H1 (cell line): ENCODE data around the gene SCNN1G.

ENCODE experiments used
- RAD21 ChIP-seq, 2 experiments: IDR thresholded peaks in 1 of 2; conservative IDR thresholded peaks in 1 of 2; 2 replicates each; pipeline ENCODE4 v1.6.1; 2011; ENCODE audit warnings: low read depth in 2 of 2, low read length in 2 of 2, improper control_type of control experiment in 1 of 2, inconsistent platforms in 1 of 2, mild to moderate bottlenecking in 1 of 2, moderate library complexity in 1 of 2
- SIRT6 ChIP-seq: IDR thresholded peaks from one replicate; pipeline ENCODE4 v1.7.1; 2012; ENCODE audit warnings: low read length, inconsistent platforms
- YY1 ChIP-seq: IDR thresholded peaks from 2 replicates; pipeline ENCODE4 v1.6.1; 2011; ENCODE audit warnings: low read depth, mild to moderate bottlenecking, low read length
- TF ChIP-seq, protein P1 (sequence below), 3 experiments: IDR thresholded peaks; 1 replicate in 2 of 3; 2 replicates in 1 of 3; pipeline versions ENCODE4 v1.5.1 to v1.6.1; 2011; ENCODE audit warnings: low read length in 3 of 3, mild to moderate bottlenecking in 3 of 3, inconsistent platforms in 2 of 3, low read depth in 1 of 3, moderate library complexity in 1 of 3; ENCODE audit not compliant: insufficient read depth in 1 of 3; ENCODE audit errors: control extremely low read depth in 1 of 3

DNA sequence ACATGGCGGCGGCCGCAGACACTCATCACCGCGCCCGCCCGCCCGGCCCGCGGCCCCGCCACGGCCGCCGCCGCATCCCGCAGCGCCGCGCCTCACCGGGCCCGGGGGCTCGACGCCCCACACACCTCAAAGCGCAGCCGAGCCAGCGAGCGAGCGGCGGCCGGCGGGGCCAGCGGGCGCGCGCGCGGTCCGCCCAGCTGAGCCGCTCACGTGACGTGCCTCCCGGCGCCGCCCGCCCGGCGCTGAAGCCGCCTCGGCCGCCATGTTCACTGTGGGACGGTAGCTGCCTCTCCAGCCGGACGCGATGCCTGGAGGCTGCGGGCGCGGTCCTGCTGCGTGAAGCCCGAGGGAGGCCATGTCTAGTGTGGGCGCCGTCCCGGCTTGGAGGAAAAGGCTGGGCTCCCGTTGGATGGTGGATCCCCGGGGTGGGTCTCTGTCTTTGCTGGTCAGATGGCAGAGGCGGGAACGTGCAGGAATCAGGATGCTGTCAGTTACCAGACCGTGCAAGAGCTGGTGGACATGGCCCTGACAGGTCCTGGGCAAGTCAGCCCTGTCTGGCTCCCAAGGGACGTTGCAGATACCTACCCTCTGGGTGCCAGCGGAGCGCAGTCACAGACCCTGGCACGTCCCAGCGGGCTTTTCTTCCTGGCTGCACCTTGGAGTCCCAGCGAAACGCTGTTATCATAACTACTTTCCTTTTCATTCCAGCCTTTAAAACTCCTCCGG lies 33.1 kb upstream of the SCNN1G start, which contains the start of gene USP31:
- TF ChIP-seq SIRT6 (no peak), YY1 (peak; percentile 100), RAD21 (IDR thresholded peaks at IDR 0.05 in 1 of 2, conservative IDR thresholded peaks at IDR 0.05 in 1 of 2; ENCODE audit: low read depth in 2 of 2, low read length in 2 of 2) (no peak; a peak in 1 of 4 replicates)
- TF ChIP-seq, protein P1, sequence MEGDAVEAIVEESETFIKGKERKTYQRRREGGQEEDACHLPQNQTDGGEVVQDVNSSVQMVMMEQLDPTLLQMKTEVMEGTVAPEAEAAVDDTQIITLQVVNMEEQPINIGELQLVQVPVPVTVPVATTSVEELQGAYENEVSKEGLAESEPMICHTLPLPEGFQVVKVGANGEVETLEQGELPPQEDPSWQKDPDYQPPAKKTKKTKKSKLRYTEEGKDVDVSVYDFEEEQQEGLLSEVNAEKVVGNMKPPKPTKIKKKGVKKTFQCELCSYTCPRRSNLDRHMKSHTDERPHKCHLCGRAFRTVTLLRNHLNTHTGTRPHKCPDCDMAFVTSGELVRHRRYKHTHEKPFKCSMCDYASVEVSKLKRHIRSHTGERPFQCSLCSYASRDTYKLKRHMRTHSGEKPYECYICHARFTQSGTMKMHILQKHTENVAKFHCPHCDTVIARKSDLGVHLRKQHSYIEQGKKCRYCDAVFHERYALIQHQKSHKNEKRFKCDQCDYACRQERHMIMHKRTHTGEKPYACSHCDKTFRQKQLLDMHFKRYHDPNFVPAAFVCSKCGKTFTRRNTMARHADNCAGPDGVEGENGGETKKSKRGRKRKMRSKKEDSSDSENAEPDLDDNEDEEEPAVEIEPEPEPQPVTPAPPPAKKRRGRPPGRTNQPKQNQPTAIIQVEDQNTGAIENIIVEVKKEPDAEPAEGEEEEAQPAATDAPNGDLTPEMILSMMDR (IDR thresholded peaks at IDR 0.05; ENCODE audit: control extremely low read depth in 1 of 3, insufficient read depth in 1 of 3, low read depth in 1 of 3, low read length in 3 of 3): no peak
